ENCODE results near the gene MAZ. TPM values are rescaled to one million over a fixed set of nuclear protein-coding genes. Genes with fewer than 3 reads are reported as not detected.

The MAZ gene
- total RNA-seq, 4 donors from 2014 or later, result 68.7 to 145 (median 96.4) TPM

GRCh38 chr16:29812754-29813643, 6.7 kb downstream of the MAZ start:
- no peaks in the 10 kb centered on the region for H3K9me3 ChIP-seq
- peaks cover 56 to 64% of the 10 kb centered on the region in 2 donors for H3K4me1 ChIP-seq
- peak overlapping the region; percentile 30 to 99 (median 92) for H3K27ac ChIP-seq
- DNase-seq, result no peak
- TF ChIP-seq CTCF (IDR thresholded peaks at IDR 0.05 in 4 of 5, conservative IDR thresholded peaks at IDR 0.05 in 1 of 5), result no peak
- H3K27me3 ChIP-seq, result no peaks in the 10 kb centered on the region
- H3K36me3 ChIP-seq, result peaks cover 0 to 11% of the 10 kb centered on the region in 2 donors
- H3K4me3 ChIP-seq, result peak overlapping the region in 3 of 4 donors; percentile 60 to 78 (median 63)
- in situ Hi-C loops (cut with MboI; ENCODE audit: low sequenced_read_pairs in 4 of 4) (no loop called here), intact Hi-C loops (cut with DNase I; ENCODE audit: low total_unique reads) (loop anchor here (5.0 to 10.0 kb wide), 2 partner anchors 164 to 712 kb away; partner anchors contain the start of gene ZNF768)
- ATAC-seq, result no peak

- Histone ChIP-seq H3K4me1 (peaks cover 49 to 58% of the 10 kb centered on the region in 2 donors), H3K4me3 (no peak overlapping the region)
- intact Hi-C loops (cut with DNase I; ENCODE audit: low total_unique reads), result loop anchor here (5.0 to 10.0 kb wide), 2 partner anchors 163 to 711 kb away; partner anchors contain the start of gene ZNF768
These were observed 7.6 kb downstream of the MAZ start for GRCh38 chr16:29813644-29814562.

GRCh38 chr16:29814592-29814991, 8.3 kb downstream of the MAZ start:
- peaks cover 44 to 54% of the 10 kb centered on the region in 2 donors for H3K4me1 ChIP-seq

More at GRCh38 chr16:29813644-29814562, 7.6 kb downstream of the MAZ start:
- Histone ChIP-seq H3K36me3 (peaks cover 0 to 13% of the 10 kb centered on the region in 2 donors), H3K27ac (peak overlapping the region in 3 of 4 donors; percentile 30 to 99 (median 96)), H3K27me3 (no peaks in the 10 kb centered on the region), H3K9me3 (no peaks in the 10 kb centered on the region)
- TF ChIP-seq CTCF (IDR thresholded peaks at IDR 0.05 in 4 of 5, conservative IDR thresholded peaks at IDR 0.05 in 1 of 5) (no peak), POLR2A (IDR thresholded peaks at IDR 0.05) (no peak)
- in situ Hi-C loops (cut with MboI; ENCODE audit: low sequenced_read_pairs in 4 of 4), result no loop called here
- no peak for ATAC-seq
- DNase-seq, result no peak

More at GRCh38 chr16:29814592-29814991, 8.3 kb downstream of the MAZ start:
- DNase-seq, result no peak
- ATAC-seq, result no peak
- in situ Hi-C loops (cut with MboI; ENCODE audit: low sequenced_read_pairs in 4 of 4) (no loop called here), intact Hi-C loops (cut with DNase I; ENCODE audit: low total_unique reads) (loop anchor here (5.0 to 10.0 kb wide), 2 partner anchors 163 to 710 kb away; partner anchors contain the start of gene ZNF768)
- peaks cover 0 to 13% of the 10 kb centered on the region in 2 donors for H3K36me3 ChIP-seq
- H3K27me3 ChIP-seq, result no peaks in the 10 kb centered on the region
- TF ChIP-seq POLR2A (IDR thresholded peaks at IDR 0.05) (no peak), CTCF (IDR thresholded peaks at IDR 0.05 in 4 of 5, conservative IDR thresholded peaks at IDR 0.05 in 1 of 5) (no peak)
- H3K9me3 ChIP-seq, result no peaks in the 10 kb centered on the region
- H3K27ac ChIP-seq, result peak overlapping the region; percentile 91 to 99 (median 95)
- no peak overlapping the region for H3K4me3 ChIP-seq

Data from gastrocnemius medialis (tissue), 4 donors.